Upper lobe of right lung (tissue), 1 donor: ENCODE data around the gene RNF5. TPM values are rescaled to one million over a fixed set of nuclear protein-coding genes. Genes with fewer than 3 reads are reported as not detected.
A peak's percentile ranks its signal among the peaks of the same experiment; 100 is the strongest.

ENCODE experiments used
- ATAC-seq: fragments of 200-7000 bp; cut with Tn5 transposase; one replicate; pipeline ENCODE4 v1.9.1; 2020; ENCODE audit warnings: mild to moderate bottlenecking, moderate library complexity
- DNase-seq: peaks from one replicate; pipeline ENCODE4 v3.0.0-alpha.2; 2020
- H3K27ac ChIP-seq: fragments of 200-600 bp; one replicate; pipeline ENCODE4 v1.8.0; 2022
- H3K27me3 ChIP-seq: fragments of 200-600 bp; one replicate; pipeline ENCODE4 v1.8.0; 2022; ENCODE audit warnings: mild to moderate bottlenecking
- H3K36me3 ChIP-seq: fragments of 200-600 bp; one replicate; pipeline ENCODE4 v1.8.0; 2022
- H3K4me1 ChIP-seq: fragments of 200-600 bp; one replicate; pipeline ENCODE4 v1.8.0; 2022
- H3K4me3 ChIP-seq: fragments of 200-600 bp; one replicate; pipeline ENCODE4 v1.8.0; 2022; ENCODE audit warnings: mild to moderate bottlenecking
- H3K9me3 ChIP-seq: fragments of 200-600 bp; one replicate; pipeline ENCODE4 v1.8.0; 2022
- CTCF ChIP-seq: fragments of 200-600 bp; IDR thresholded peaks from one replicate; pipeline ENCODE4 v1.8.0; 2022; ENCODE audit warnings: antibody characterized with exemption
- intact Hi-C: fragments of 100-400 bp; cut with DNase I; formaldehyde crosslinking; loops from one replicate; pipeline ENCODE4 v1.11.0; 2022
- total RNA-seq: library from RNA; stranded (reverse); fragmentation: NEBNext Ultra II Directional; extraction: Animal tissue kit (Norgen Biotek cat#: 25700); gene quantifications from one replicate; pipeline ENCODE4 v1.2.1, GENCODE V29; 2021
- donor health status: DM: no; HTN: yes; CAD: no; lungs with severe emphysema.

RNF5 gene
- total RNA-seq, 1 donor from 2014 or later = 44.6 TPM

GRCh38 chr6:32195902-32196681 is 17.9 kb downstream of the RNF5 start:
- peak; percentile 93 for DNase-seq
- H3K27me3 ChIP-seq = no peaks in the 10 kb centered on the region
- peaks cover 37% of the 10 kb centered on the region for H3K4me1 ChIP-seq
- intact Hi-C loops = no loop called here
- no peaks in the 10 kb centered on the region for H3K36me3 ChIP-seq
- ATAC-seq = peak; percentile 6
- H3K4me3 ChIP-seq = peak overlapping the region; percentile 86
- no peaks in the 10 kb centered on the region for H3K9me3 ChIP-seq
- peak overlapping the region; percentile 100 for H3K27ac ChIP-seq
- TF ChIP-seq CTCF = peak; percentile 4

- H3K27me3 ChIP-seq = no peaks in the 10 kb centered on the region
- peak; percentile 70 for DNase-seq
- no peaks in the 10 kb centered on the region for H3K36me3 ChIP-seq
- peak overlapping the region; percentile 86 for H3K4me3 ChIP-seq
- ATAC-seq = no peak
- no peaks in the 10 kb centered on the region for H3K9me3 ChIP-seq
- peak; percentile 8 for TF ChIP-seq CTCF
- H3K27ac ChIP-seq = peak overlapping the region; percentile 100
- H3K4me1 ChIP-seq = peaks cover 32% of the 10 kb centered on the region
- intact Hi-C loops = no loop called here
Observed at GRCh38 chr6:32196682-32197616, 18.7 kb downstream of the RNF5 start.

GRCh38 chr6:32198345-32198696 is 20.1 kb downstream of the RNF5 start:
- no peak for DNase-seq
- no peaks in the 10 kb centered on the region for H3K27me3 ChIP-seq
- no peaks in the 10 kb centered on the region for H3K36me3 ChIP-seq
- ATAC-seq = no peak
- no peak overlapping the region for H3K27ac ChIP-seq
- peaks cover 28% of the 10 kb centered on the region for H3K4me1 ChIP-seq
- intact Hi-C loops = no loop called here
- H3K9me3 ChIP-seq = no peaks in the 10 kb centered on the region
- TF ChIP-seq CTCF = no peak
- no peak overlapping the region for H3K4me3 ChIP-seq

- Histone ChIP-seq H3K4me1 (peaks cover 23% of the 10 kb centered on the region), H3K27ac (no peak overlapping the region), H3K9me3 (no peaks in the 10 kb centered on the region), H3K4me3 (no peak overlapping the region), H3K36me3 (no peaks in the 10 kb centered on the region), H3K27me3 (no peaks in the 10 kb centered on the region)
- DNase-seq (peak; percentile 61), ATAC-seq (no peak)
- intact Hi-C loops = no loop called here
- TF ChIP-seq CTCF = no peak
Observed at GRCh38 chr6:32198866-32199265, 20.7 kb downstream of the RNF5 start.

- intact Hi-C loops = no loop called here
- no peaks in the 10 kb centered on the region for H3K36me3 ChIP-seq
- H3K27ac ChIP-seq = no peak overlapping the region
- H3K27me3 ChIP-seq = no peaks in the 10 kb centered on the region
- DNase-seq (no peak), ATAC-seq (no peak)
- peaks cover 11% of the 10 kb centered on the region for H3K4me1 ChIP-seq
- no peak overlapping the region for H3K4me3 ChIP-seq
- no peaks in the 10 kb centered on the region for H3K9me3 ChIP-seq
- TF ChIP-seq CTCF = no peak
Observed at GRCh38 chr6:32200711-32201475, 22.7 kb downstream of the RNF5 start.
